IMR-90 (cell line): ENCODE results near the gene ATP10A.

Experiments used
- CEBPB ChIP-seq: IDR thresholded peaks from 2 replicates; pipeline ENCODE4 v1.6.1; 2012; ENCODE audit warnings: low read depth, low read length, improper control_type of control experiment
- CHD1 ChIP-seq: IDR thresholded peaks from 2 replicates; pipeline ENCODE4 v1.6.1; 2012; ENCODE audit warnings: low read depth, low read length, improper control_type of control experiment
- FOS ChIP-seq: fragments of 150-350 bp; IDR thresholded peaks from 2 replicates; pipeline ENCODE4 v1.6.1; 2016; ENCODE audit warnings: low read depth, low read length
- MXI1 ChIP-seq: IDR thresholded peaks from 2 replicates; pipeline ENCODE4 v1.6.1; 2012; ENCODE audit warnings: low read depth, mild to moderate bottlenecking, low read length, moderate library complexity, borderline replicate concordance
- NFE2L2 ChIP-seq: fragments of 150-350 bp; IDR thresholded peaks from 2 replicates; pipeline ENCODE4 v1.6.1; 2016; ENCODE audit warnings: low read depth, mild to moderate bottlenecking, low read length
- POLR2A ChIP-seq: IDR thresholded peaks from 2 replicates; pipeline ENCODE4 v1.6.1; 2012; ENCODE audit warnings: mild to moderate bottlenecking, low read depth, low read length
- RAD21 ChIP-seq: IDR thresholded peaks from 2 replicates; pipeline ENCODE4 v1.6.1; 2012; ENCODE audit warnings: low read length, improper control_type of control experiment
- RCOR1 ChIP-seq: IDR thresholded peaks from 2 replicates; pipeline ENCODE4 v1.6.1; 2012; ENCODE audit warnings: mild to moderate bottlenecking, low read length, improper control_type of control experiment; ENCODE audit not compliant: insufficient replicate concordance
- RFX5 ChIP-seq: IDR thresholded peaks from 2 replicates; pipeline ENCODE4 v1.8.0; 2012; ENCODE audit warnings: low read depth, mild to moderate bottlenecking, low read length, moderate library complexity
- TF ChIP-seq, protein P1 (sequence below): conservative IDR thresholded peaks from 2 replicates; pipeline ENCODE4 v1.5.1; 2012; ENCODE audit warnings: mild to moderate bottlenecking, low read depth, low read length, improper control_type of control experiment
- TF ChIP-seq, protein P2 (sequence below): fragments of 150-350 bp; IDR thresholded peaks from 2 replicates; pipeline ENCODE4 v1.6.1; 2017; ENCODE audit warnings: mild to moderate bottlenecking, antibody characterized with exemption, low read length, low read depth

DNA sequence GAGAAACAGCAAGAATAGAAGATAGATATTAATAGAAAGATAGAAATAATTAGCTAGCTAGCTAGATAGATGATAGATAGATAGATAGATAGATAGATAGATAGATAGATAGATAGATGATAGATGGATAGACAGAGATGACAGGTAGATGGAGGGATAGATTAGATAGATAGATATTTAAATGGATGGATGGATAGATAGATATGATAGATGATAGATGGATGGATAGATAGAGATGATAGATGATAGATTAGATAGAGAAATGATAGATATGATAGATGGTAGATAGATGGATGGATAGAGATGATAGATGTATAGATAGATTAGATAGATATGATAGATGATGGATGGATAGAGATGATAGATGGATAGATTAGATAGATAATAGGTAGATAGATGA, 8.3 kb upstream of the ATP10A start:
- TF ChIP-seq FOS (no peak), RAD21 (no peak), RFX5 (no peak), MXI1 (no peak), POLR2A (no peak), CEBPB (no peak), RCOR1 (no peak), CHD1 (no peak), NFE2L2 (no peak)
- TF ChIP-seq, protein P1, sequence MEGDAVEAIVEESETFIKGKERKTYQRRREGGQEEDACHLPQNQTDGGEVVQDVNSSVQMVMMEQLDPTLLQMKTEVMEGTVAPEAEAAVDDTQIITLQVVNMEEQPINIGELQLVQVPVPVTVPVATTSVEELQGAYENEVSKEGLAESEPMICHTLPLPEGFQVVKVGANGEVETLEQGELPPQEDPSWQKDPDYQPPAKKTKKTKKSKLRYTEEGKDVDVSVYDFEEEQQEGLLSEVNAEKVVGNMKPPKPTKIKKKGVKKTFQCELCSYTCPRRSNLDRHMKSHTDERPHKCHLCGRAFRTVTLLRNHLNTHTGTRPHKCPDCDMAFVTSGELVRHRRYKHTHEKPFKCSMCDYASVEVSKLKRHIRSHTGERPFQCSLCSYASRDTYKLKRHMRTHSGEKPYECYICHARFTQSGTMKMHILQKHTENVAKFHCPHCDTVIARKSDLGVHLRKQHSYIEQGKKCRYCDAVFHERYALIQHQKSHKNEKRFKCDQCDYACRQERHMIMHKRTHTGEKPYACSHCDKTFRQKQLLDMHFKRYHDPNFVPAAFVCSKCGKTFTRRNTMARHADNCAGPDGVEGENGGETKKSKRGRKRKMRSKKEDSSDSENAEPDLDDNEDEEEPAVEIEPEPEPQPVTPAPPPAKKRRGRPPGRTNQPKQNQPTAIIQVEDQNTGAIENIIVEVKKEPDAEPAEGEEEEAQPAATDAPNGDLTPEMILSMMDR = no peak
- TF ChIP-seq, protein P2, sequence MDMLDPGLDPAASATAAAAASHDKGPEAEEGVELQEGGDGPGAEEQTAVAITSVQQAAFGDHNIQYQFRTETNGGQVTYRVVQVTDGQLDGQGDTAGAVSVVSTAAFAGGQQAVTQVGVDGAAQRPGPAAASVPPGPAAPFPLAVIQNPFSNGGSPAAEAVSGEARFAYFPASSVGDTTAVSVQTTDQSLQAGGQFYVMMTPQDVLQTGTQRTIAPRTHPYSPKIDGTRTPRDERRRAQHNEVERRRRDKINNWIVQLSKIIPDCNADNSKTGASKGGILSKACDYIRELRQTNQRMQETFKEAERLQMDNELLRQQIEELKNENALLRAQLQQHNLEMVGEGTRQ = no peak
